Lung (tissue), 12 donors: ENCODE data around the gene TSPAN13. TPM values are rescaled to one million over a fixed set of nuclear protein-coding genes. Genes with fewer than 3 reads are reported as not detected.

ENCODE experiments used
- ATAC-seq: fragments of 200-7000 bp; cut with Tn5 transposase; one replicate; pipeline ENCODE4 v1.9.1; 2020; ENCODE audit warnings: moderate number of reproducible peaks; ENCODE audit not compliant: insufficient read depth, low FRiP score
- DNase-seq, 3 donors: peaks; one replicate each; pipeline ENCODE4 v3.0.0-alpha.2; 2013 to 2017
- H3K27ac ChIP-seq, 2 donors: one replicate each; pipeline ENCODE4 v1.5.1; 2013; ENCODE audit warnings: mild to moderate bottlenecking in 2 of 2, moderate library complexity in 2 of 2, control low read depth in 1 of 2, inconsistent platforms in 1 of 2, low read depth in 1 of 2, low read length in 1 of 2
- H3K27me3 ChIP-seq, 3 donors: one replicate each; pipeline ENCODE4 v1.5.1; 2013; ENCODE audit warnings: low read length in 2 of 3; ENCODE audit not compliant: control insufficient read depth in 3 of 3, insufficient read depth in 3 of 3
- H3K36me3 ChIP-seq, 4 donors: one replicate each; pipeline ENCODE4 v1.5.1; 2013; ENCODE audit warnings: low read length in 4 of 4, mild to moderate bottlenecking in 1 of 4, moderate library complexity in 1 of 4; ENCODE audit not compliant: control insufficient read depth in 4 of 4, insufficient read depth in 4 of 4
- H3K4me1 ChIP-seq, 5 donors: one replicate each; pipeline ENCODE4 v1.5.1; 2013; ENCODE audit warnings: low read length in 5 of 5, mild to moderate bottlenecking in 2 of 5, moderate library complexity in 1 of 5; ENCODE audit not compliant: control insufficient read depth in 5 of 5, insufficient read depth in 5 of 5
- H3K4me3 ChIP-seq: one replicate; pipeline ENCODE4 v1.5.1; 2013; ENCODE audit warnings: mild to moderate bottlenecking, control low read depth, moderate library complexity
- H3K9ac ChIP-seq, 2 donors: one replicate each; pipeline ENCODE4 v1.5.1; 2013; ENCODE audit warnings: low read length in 2 of 2, control low read depth in 1 of 2; ENCODE audit not compliant: insufficient read depth in 1 of 2
- H3K9me3 ChIP-seq, 4 donors: one replicate each; pipeline ENCODE4 v1.5.1; 2013; ENCODE audit warnings: low read length in 3 of 4, mild to moderate bottlenecking in 1 of 4, moderate library complexity in 1 of 4; ENCODE audit not compliant: control insufficient read depth in 4 of 4, insufficient read depth in 3 of 4
- CTCF ChIP-seq: IDR thresholded peaks from 2 replicates; pipeline ENCODE4 v1.5.1; 2012; ENCODE audit warnings: mild to moderate bottlenecking; ENCODE audit errors: control extremely low read depth, extremely low read depth
- WGBS, 2 donors: extraction: QIAGEN DNeasy Blood & Tissue Kit; methylation state at CpG; one replicate each; pipeline ENCODE4 v1.1.7; 2013; 5-methylcytosine and 5-hydroxymethylcytosine counted together
- polyA plus RNA-seq, 2 donors: library from polyadenylated mRNA; stranded (reverse); fragments of 200-250 nt; gene quantifications; one replicate each; pipeline ENCODE4 v1.2.1, GENCODE V29; 2013
- total RNA-seq, 2 donors: library from RNA; depleted of rRNA in 1 of 2; stranded (reverse); fragments of >200 nt in 1 of 2; gene quantifications; one replicate each; pipeline ENCODE4 v1.2.1, GENCODE V29; 2014 to 2021
- donor health status: control.
- donor health status: control.
- donor health status: Bipolar disorder and iron deficiency.
- donor health status: healthy.
- donor health status: DM: yes; HTN: yes; CAD: no.

TSPAN13 gene
- total and polyA plus RNA-seq, 4 donors = 81.1 to 143 (median 125) TPM

GRCh38 chr7:16758036-16758435 is 4.5 kb downstream of the TSPAN13 start:
- peaks cover 0 to 4% (median 0%) of the 10 kb centered on the region in 5 donors for H3K4me1 ChIP-seq
- H3K36me3 ChIP-seq = peaks cover 0 to 4% (median 0%) of the 10 kb centered on the region in 4 donors
- H3K9ac ChIP-seq = no peak overlapping the region
- ATAC-seq = no peak
- no peak overlapping the region for H3K27ac ChIP-seq
- WGBS, 2 donors = 91 to 96% methylated on average over 6 of the region's 6 CpGs
- H3K4me3 ChIP-seq = no peak overlapping the region
- TF ChIP-seq CTCF = no peak
- peaks cover 0 to 1% (median 0%) of the 10 kb centered on the region in 4 donors for H3K9me3 ChIP-seq
- DNase-seq = no peak
- peaks cover 0 to 3% (median 0%) of the 10 kb centered on the region in 3 donors for H3K27me3 ChIP-seq

GRCh38 chr7:16758631-16759611 is 5.4 kb downstream of the TSPAN13 start:
- peaks cover 0 to 4% (median 0%) of the 10 kb centered on the region in 5 donors for H3K4me1 ChIP-seq
- 70 to 75% methylated on average over 10 of the region's 10 CpGs for WGBS, 2 donors

GRCh38 chr7:16759840-16760239 is 6.3 kb downstream of the TSPAN13 start:
- Histone ChIP-seq H3K27ac (no peak overlapping the region), H3K4me1 (peaks cover 0 to under 1% (median 0%) of the 10 kb centered on the region in 5 donors), H3K9ac (no peak overlapping the region), H3K36me3 (peaks cover 0 to 4% (median 0%) of the 10 kb centered on the region in 4 donors), H3K9me3 (peaks cover 0 to 5% (median 0%) of the 10 kb centered on the region in 4 donors), H3K27me3 (no peaks in the 10 kb centered on the region), H3K4me3 (no peak overlapping the region)
- DNase-seq = no peak
- TF ChIP-seq CTCF = no peak
- WGBS, 2 donors = 88 to 100% methylated on average over 1 of the region's 1 CpG
- ATAC-seq = no peak

More at GRCh38 chr7:16758631-16759611, 5.4 kb downstream of the TSPAN13 start:
- peaks cover 0 to 4% (median 0%) of the 10 kb centered on the region in 4 donors for H3K36me3 ChIP-seq
- DNase-seq (no peak), ATAC-seq (no peak)
- H3K9ac ChIP-seq = no peak overlapping the region
- peaks cover 0 to 5% (median 0%) of the 10 kb centered on the region in 4 donors for H3K9me3 ChIP-seq
- TF ChIP-seq CTCF = no peak
- H3K4me3 ChIP-seq = no peak overlapping the region
- H3K27me3 ChIP-seq = peaks cover 0 to 3% (median 0%) of the 10 kb centered on the region in 3 donors
- no peak overlapping the region for H3K27ac ChIP-seq
